Common myeloid progenitor, CD34-positive (primary cell): ENCODE results near the gene RSPH10B2.
"Not testable (repeated sequence)": the region's sequence is repeated elsewhere in the genome, so short reads cannot be mapped to it uniquely, and the experiment has no call there.

ENCODE experiments used
- CTCF ChIA-PET: fragments of 350-600 bp; sonication (Branson Sonifier 250); formaldehyde crosslinking; loops from one replicate; lab custom pipeline; 2021; ENCODE audit warnings: antibody characterized with exemption; lab: Charles Lee
- POLR2A ChIA-PET: fragments of 350-600 bp; sonication (Branson Sonifier 250); formaldehyde crosslinking; loops from one replicate; lab custom pipeline; 2021; ENCODE audit warnings: antibody characterized with exemption; lab: Charles Lee
- DNase-seq, 3 donors: peaks; one replicate each; pipeline versions ENCODE4 v3.0.0 to v3.0.0-alpha.2; 2013
- H3K27ac ChIP-seq, 2 experiments: 1 replicate in 1 of 2; 2 replicates in 1 of 2; pipeline ENCODE4 v1.7.0; 2013; ENCODE audit warnings: inconsistent platforms in 2 of 2, low read length in 2 of 2, mild to moderate bottlenecking in 2 of 2, low read depth in 1 of 2, moderate library complexity in 1 of 2; ENCODE audit not compliant: severe bottlenecking in 2 of 2, insufficient read depth in 1 of 2, poor library complexity in 1 of 2
- H3K27me3 ChIP-seq, 5 experiments: replicated peaks in 2 of 5; 1 replicate in 3 of 5; 2 replicates in 2 of 5; pipeline versions ENCODE4 v1.6.1 to v1.7.0; 2013; ENCODE audit warnings: low read length in 4 of 5, mild to moderate bottlenecking in 2 of 5, moderate library complexity in 2 of 5, inconsistent platforms in 1 of 5; ENCODE audit not compliant: insufficient read depth in 5 of 5, control insufficient read depth in 4 of 5
- H3K36me3 ChIP-seq, 4 experiments: 1 replicate in 2 of 4; 2 replicates in 2 of 4; pipeline versions ENCODE4 v1.6.1 to v1.7.0; 2013; ENCODE audit warnings: low read length in 3 of 4, control low read depth in 1 of 4, mild to moderate bottlenecking in 1 of 4; ENCODE audit not compliant: control insufficient read depth in 4 of 4, insufficient read depth in 4 of 4
- H3K4me1 ChIP-seq, 4 experiments: 1 replicate in 3 of 4; 2 replicates in 1 of 4; pipeline versions ENCODE4 v1.6.1 to v1.7.1; 2013; ENCODE audit warnings: low read length in 3 of 4, mild to moderate bottlenecking in 3 of 4, control low read depth in 1 of 4, inconsistent platforms in 1 of 4, moderate library complexity in 1 of 4; ENCODE audit not compliant: control insufficient read depth in 4 of 4, insufficient read depth in 4 of 4; ENCODE audit errors: control extremely low read depth in 1 of 4
- H3K4me3 ChIP-seq, 7 experiments: 1 replicate in 4 of 7; 2 replicates in 3 of 7; pipeline versions ENCODE4 v1.5.1 to v1.7.0; 2013; ENCODE audit warnings: mild to moderate bottlenecking in 7 of 7, low read length in 6 of 7, moderate library complexity in 6 of 7, inconsistent platforms in 2 of 7, low read depth in 2 of 7, control low read depth in 1 of 7; ENCODE audit not compliant: insufficient read depth in 4 of 7, control insufficient read depth in 1 of 7; ENCODE audit errors: extremely low read depth in 1 of 7
- H3K9me3 ChIP-seq, 5 experiments: 1 replicate in 4 of 5; 2 replicates in 1 of 5; pipeline versions ENCODE4 v1.6.1 to v1.7.1; 2013; ENCODE audit warnings: low read length in 4 of 5, mild to moderate bottlenecking in 2 of 5, inconsistent platforms in 1 of 5, low read depth in 1 of 5, moderate library complexity in 1 of 5; ENCODE audit not compliant: control insufficient read depth in 4 of 5, insufficient read depth in 2 of 5; ENCODE audit errors: control extremely low read depth in 1 of 5
- WGBS: methylation state at CpG from one replicate; pipeline ENCODE4 v1.1.5; 2013; ENCODE audit not compliant: insufficient coverage; 5-methylcytosine and 5-hydroxymethylcytosine counted together

The RSPH10B2 gene

GRCh38 chr7:6826151-6826550 is 72.2 kb downstream of the RSPH10B2 start, which contains the start of gene CCZ1B:
Gene CCZ1B (minus strand): TSS chr7:6826275. CDS start chr7:6826197, 78 bp downstream.
- H3K4me3 ChIP-seq = peak within 1 kb of the TSS; percentile 26 to 79 (median 71)
- H3K36me3 ChIP-seq, H3K27ac ChIP-seq, CTCF ChIA-PET, POLR2A ChIA-PET, H3K4me1 ChIP-seq, H3K9me3 ChIP-seq: not testable (repeated sequence)
- 0% methylated on average over 16 of the region's 35 CpGs for WGBS
- DNase-seq = peak; percentile 66 to 88 (median 80)
- H3K27me3 ChIP-seq = peaks cover 0 to 17% (median 4%) of the 10 kb centered on the region in 5 experiments

GRCh38 chr7:6827180-6827579 is 73.3 kb downstream of the RSPH10B2 start:
- H3K9me3 ChIP-seq, DNase-seq, H3K27ac ChIP-seq, H3K4me1 ChIP-seq, H3K4me3 ChIP-seq, CTCF ChIA-PET, POLR2A ChIA-PET, H3K36me3 ChIP-seq: not testable (repeated sequence)
- peaks cover 0 to 25% (median 8%) of the 10 kb centered on the region in 5 experiments for H3K27me3 ChIP-seq
- 100% methylated on average over 1 of the region's 12 CpGs for WGBS

GRCh38 chr7:6829616-6830015 is 75.7 kb downstream of the RSPH10B2 start:
- H3K9me3 ChIP-seq, CTCF ChIA-PET, H3K27ac ChIP-seq, H3K36me3 ChIP-seq, POLR2A ChIA-PET, DNase-seq, H3K4me3 ChIP-seq, H3K4me1 ChIP-seq: not testable (repeated sequence)
- H3K27me3 ChIP-seq = peaks cover 0 to 25% (median 8%) of the 10 kb centered on the region in 5 experiments
- WGBS = 71% methylated on average over 1 of the region's 5 CpGs

- DNase-seq, H3K4me3 ChIP-seq, H3K4me1 ChIP-seq, H3K36me3 ChIP-seq, POLR2A ChIA-PET, CTCF ChIA-PET, H3K9me3 ChIP-seq, H3K27ac ChIP-seq: not testable (repeated sequence)
- WGBS = 92% methylated on average over 5 of the region's 6 CpGs
- peaks cover 0 to 25% (median 8%) of the 10 kb centered on the region in 5 experiments for H3K27me3 ChIP-seq
Measured at GRCh38 chr7:6830026-6830425, 76.1 kb downstream of the RSPH10B2 start.

DNA sequence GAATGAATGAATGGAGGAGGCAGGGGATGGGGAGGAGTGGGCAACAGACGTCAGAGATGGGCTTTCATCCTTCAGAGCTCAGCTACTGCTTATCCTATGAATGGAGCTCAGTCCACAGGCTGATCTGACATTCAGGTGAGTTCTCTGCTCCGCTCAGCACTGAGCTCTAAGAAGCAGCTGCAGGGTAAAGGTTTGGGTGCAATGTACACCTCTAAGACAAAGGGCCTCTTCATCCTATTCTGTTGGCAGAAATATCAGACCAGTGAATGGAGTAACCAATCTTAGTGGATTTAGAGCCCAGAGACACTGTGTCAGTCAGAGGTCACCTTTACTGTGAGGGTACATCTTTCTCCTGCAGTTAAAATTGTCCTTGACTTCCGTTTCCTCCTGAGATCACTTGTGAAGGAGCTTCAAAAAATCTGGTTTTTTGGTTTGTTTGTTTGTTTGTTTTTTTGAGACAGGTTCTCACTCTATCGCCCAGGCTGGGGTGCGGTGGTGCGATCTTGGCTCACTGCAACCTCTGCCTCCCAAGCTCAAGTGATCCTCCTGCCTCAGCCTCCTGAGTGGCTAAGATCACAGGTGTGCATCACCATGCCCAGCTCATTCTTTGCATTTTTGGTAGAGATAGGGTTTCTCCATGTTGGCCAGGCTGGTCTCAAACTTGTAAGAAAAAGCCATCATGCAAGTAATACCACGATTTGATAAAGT is 77.3 kb downstream of the RSPH10B2 start:
- H3K36me3 ChIP-seq = no peaks in the 10 kb centered on the region
- 84% methylated on average over 6 of the region's 7 CpGs for WGBS
- CTCF ChIA-PET = interaction anchor here (1.1 kb wide), 1 partner anchor 27 kb away, joined by 4 read pairs; no protein-coding TSS in a partner anchor
- POLR2A ChIA-PET = no interaction called here
- no peaks in the 10 kb centered on the region for H3K4me1 ChIP-seq
- no peak overlapping the region for H3K4me3 ChIP-seq
- DNase-seq = no peak
- peaks cover 0 to 28% (median 8%) of the 10 kb centered on the region in 5 experiments for H3K27me3 ChIP-seq
- no peak overlapping the region for H3K27ac ChIP-seq
- no peaks in the 10 kb centered on the region for H3K9me3 ChIP-seq

DNA sequence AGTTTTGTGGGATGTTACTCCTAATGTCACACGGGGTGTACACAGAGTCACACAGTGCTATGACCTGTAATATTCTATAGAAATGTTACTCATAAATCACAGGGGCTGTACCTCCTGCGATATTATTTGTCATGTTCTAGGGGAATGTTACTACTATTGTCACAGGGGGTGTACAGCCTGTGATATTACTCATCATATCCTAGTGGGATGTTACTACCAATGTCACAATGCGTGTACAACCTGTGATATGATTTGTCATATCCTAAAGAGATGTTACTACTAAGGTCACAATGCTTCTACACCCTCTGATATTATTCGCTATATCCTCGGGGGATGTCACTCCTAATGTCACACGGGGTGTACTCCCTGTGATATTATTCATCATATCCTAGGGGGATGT is 79.7 kb downstream of the RSPH10B2 start:
- 95% methylated on average over 4 of the region's 6 CpGs for WGBS
- no peak overlapping the region for H3K27ac ChIP-seq
- CTCF ChIA-PET = no interaction called here

GRCh38 chr7:6835521-6835920 is 81.6 kb downstream of the RSPH10B2 start:
- DNase-seq, H3K4me3 ChIP-seq, H3K36me3 ChIP-seq, H3K27ac ChIP-seq, H3K4me1 ChIP-seq, CTCF ChIA-PET, POLR2A ChIA-PET, H3K9me3 ChIP-seq: not testable (repeated sequence)
- peaks cover 0 to 17% (median 8%) of the 10 kb centered on the region in 5 experiments for H3K27me3 ChIP-seq
- 100% methylated on average over 1 of the region's 3 CpGs for WGBS

More for the DNA sequence above, 79.7 kb downstream of the RSPH10B2 start:
- Histone ChIP-seq H3K27me3 (peaks cover 0 to 28% (median 8%) of the 10 kb centered on the region in 5 experiments), H3K4me1 (no peaks in the 10 kb centered on the region), H3K4me3 (no peak overlapping the region), H3K36me3 (no peaks in the 10 kb centered on the region), H3K9me3 (no peaks in the 10 kb centered on the region)
- DNase-seq = no peak
- POLR2A ChIA-PET = no interaction called here
